Astrocyte of the spinal cord (primary cell): Measurements from ENCODE around the gene TMC7.

Experiments used
- DNase-seq: peaks from one replicate; pipeline ENCODE4 v3.0.0; 2011; ENCODE audit warnings: low read depth, low spot score
- H3K4me3 ChIP-seq: 2 replicates; pipeline ENCODE4 v1.5.1; 2011; ENCODE audit warnings: low read depth, mild to moderate bottlenecking, low read length, moderate library complexity
- CTCF ChIP-seq: IDR thresholded peaks from 2 replicates; pipeline ENCODE4 v1.5.1; 2012; ENCODE audit warnings: low read depth, mild to moderate bottlenecking, low read length, inconsistent platforms
- in situ Hi-C: cut with HindIII; loops from 2 replicates; pipeline ENCODE4 v1.10.0; 2017; ENCODE audit warnings: low sequenced_read_pairs

The TMC7 gene

GRCh38 chr16:19011169-19011731 is 27.5 kb downstream of the TMC7 start:
- TF ChIP-seq CTCF = no peak
- no peak for DNase-seq
- in situ Hi-C loops = no loop called here
- H3K4me3 ChIP-seq = no peak overlapping the region

GRCh38 chr16:19014461-19014860 is 30.7 kb downstream of the TMC7 start:
- TF ChIP-seq CTCF = no peak
- no peak overlapping the region for H3K4me3 ChIP-seq
- in situ Hi-C loops = no loop called here
- DNase-seq = no peak

GRCh38 chr16:19017179-19017578 is 33.4 kb downstream of the TMC7 start:
- DNase-seq = no peak
- no peak for TF ChIP-seq CTCF
- in situ Hi-C loops = no loop called here
- no peak overlapping the region for H3K4me3 ChIP-seq

GRCh38 chr16:19020689-19021088 is 37.0 kb downstream of the TMC7 start:
- DNase-seq = no peak
- H3K4me3 ChIP-seq = no peak overlapping the region
- no peak for TF ChIP-seq CTCF
- in situ Hi-C loops = no loop called here

- no peak overlapping the region for H3K4me3 ChIP-seq
- DNase-seq = no peak
Observed at GRCh38 chr16:19021747-19022146, 38.0 kb downstream of the TMC7 start.

GRCh38 chr16:19027416-19027815 is 43.7 kb downstream of the TMC7 start:
- in situ Hi-C loops = no loop called here
- TF ChIP-seq CTCF = no peak
- DNase-seq = no peak
- H3K4me3 ChIP-seq = no peak overlapping the region

More at GRCh38 chr16:19021747-19022146, 38.0 kb downstream of the TMC7 start:
- no peak for TF ChIP-seq CTCF
- in situ Hi-C loops = no loop called here

GRCh38 chr16:19029980-19030379 is 46.2 kb downstream of the TMC7 start:
- in situ Hi-C loops = no loop called here
- no peak overlapping the region for H3K4me3 ChIP-seq
- no peak for TF ChIP-seq CTCF
- no peak for DNase-seq
